Astrocyte (in vitro differentiated cells and primary cell): ENCODE measurements around the gene NFKB1.

Source experiments
- CTCF ChIP-seq: IDR thresholded peaks from 2 replicates; pipeline ENCODE4 v1.5.1; 2011; ENCODE audit warnings: low read depth, mild to moderate bottlenecking, inconsistent platforms, low read length, moderate library complexity; ENCODE audit not compliant: insufficient read depth
- EZH2 ChIP-seq: IDR thresholded peaks from 2 replicates; pipeline ENCODE4 v1.6.1; 2012; ENCODE audit warnings: mild to moderate bottlenecking, low read length, inconsistent platforms; ENCODE audit not compliant: insufficient read depth

GRCh38 chr4:102600689-102601088, 99.5 kb downstream of the NFKB1 start:
- TF ChIP-seq CTCF (no peak), EZH2 (no peak)
